ENCODE measurements around the gene CHD2.

DNA sequence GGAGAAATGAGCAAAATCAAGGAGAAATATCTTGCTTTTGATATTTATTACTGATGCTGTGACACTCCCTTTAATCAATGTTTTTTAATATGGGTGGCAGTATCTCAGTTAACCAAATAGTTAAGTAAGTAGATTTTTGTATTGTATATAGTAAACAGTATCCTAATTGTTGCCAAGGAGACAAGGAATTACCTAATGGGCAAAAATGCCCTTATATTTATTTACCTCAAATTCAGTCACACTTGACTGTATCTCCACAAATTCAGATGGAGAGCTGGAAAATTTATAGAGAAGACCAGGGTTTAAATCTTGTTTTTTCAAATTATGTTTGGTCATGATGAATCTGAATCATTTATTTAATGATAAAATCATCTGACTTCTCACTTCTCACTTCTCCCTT, 3.6 kb upstream of the CHD2 start:
- TF ChIP-seq, protein P1, sequence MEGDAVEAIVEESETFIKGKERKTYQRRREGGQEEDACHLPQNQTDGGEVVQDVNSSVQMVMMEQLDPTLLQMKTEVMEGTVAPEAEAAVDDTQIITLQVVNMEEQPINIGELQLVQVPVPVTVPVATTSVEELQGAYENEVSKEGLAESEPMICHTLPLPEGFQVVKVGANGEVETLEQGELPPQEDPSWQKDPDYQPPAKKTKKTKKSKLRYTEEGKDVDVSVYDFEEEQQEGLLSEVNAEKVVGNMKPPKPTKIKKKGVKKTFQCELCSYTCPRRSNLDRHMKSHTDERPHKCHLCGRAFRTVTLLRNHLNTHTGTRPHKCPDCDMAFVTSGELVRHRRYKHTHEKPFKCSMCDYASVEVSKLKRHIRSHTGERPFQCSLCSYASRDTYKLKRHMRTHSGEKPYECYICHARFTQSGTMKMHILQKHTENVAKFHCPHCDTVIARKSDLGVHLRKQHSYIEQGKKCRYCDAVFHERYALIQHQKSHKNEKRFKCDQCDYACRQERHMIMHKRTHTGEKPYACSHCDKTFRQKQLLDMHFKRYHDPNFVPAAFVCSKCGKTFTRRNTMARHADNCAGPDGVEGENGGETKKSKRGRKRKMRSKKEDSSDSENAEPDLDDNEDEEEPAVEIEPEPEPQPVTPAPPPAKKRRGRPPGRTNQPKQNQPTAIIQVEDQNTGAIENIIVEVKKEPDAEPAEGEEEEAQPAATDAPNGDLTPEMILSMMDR (conservative IDR thresholded peaks at IDR 0.05; ENCODE audit: low read length) = no peak
- TF ChIP-seq EZH2phosphoT487 (IDR thresholded peaks at IDR 0.05; ENCODE audit: borderline replicate concordance) = no peak

All from Loucy (cell line).